Myocyte (in vitro differentiated cells): ENCODE measurements around the gene MEGF10. TPM values are rescaled to one million over a fixed set of nuclear protein-coding genes. Genes with fewer than 3 reads are reported as not detected.
"Not testable (repeated sequence)": the region's sequence is repeated elsewhere in the genome, so short reads cannot be mapped to it uniquely, and the experiment has no call there.

ENCODE experiments used
- DNase-seq: peaks from one replicate; pipeline ENCODE4 v3.0.0-alpha.2; 2012; ENCODE audit warnings: low read depth
- total RNA-seq: library from RNA; depleted of rRNA; stranded (reverse); fragments of >200 nt; gene quantifications from 2 replicates; pipeline ENCODE4 v1.2.3, GENCODE V29; 2014

The MEGF10 gene
- total RNA-seq, 1 donor from 2014 or later: 196 TPM

GRCh38 chr5:127297348-127298035 lies 6.9 kb downstream of the MEGF10 start:
- no peak for DNase-seq

- no peak for DNase-seq
Measured at GRCh38 chr5:127298036-127298429, 7.4 kb downstream of the MEGF10 start.

- no peak for DNase-seq
Measured at GRCh38 chr5:127298656-127299055, 8.1 kb downstream of the MEGF10 start.

- DNase-seq: peak; percentile 72
Measured at GRCh38 chr5:127299678-127300077, 9.1 kb downstream of the MEGF10 start.

- DNase-seq: no peak
Measured at GRCh38 chr5:127302509-127302908, 11.9 kb downstream of the MEGF10 start.

GRCh38 chr5:127303404-127303803 lies 12.8 kb downstream of the MEGF10 start:
- DNase-seq: no peak

- DNase-seq: no peak
Measured at GRCh38 chr5:127305493-127305892, 14.9 kb downstream of the MEGF10 start.

- DNase-seq: no peak
Measured at GRCh38 chr5:127306036-127306435, 15.4 kb downstream of the MEGF10 start.

GRCh38 chr5:127306647-127307046 lies 16.1 kb downstream of the MEGF10 start:
- no peak for DNase-seq

GRCh38 chr5:127307868-127308267 lies 17.3 kb downstream of the MEGF10 start:
- DNase-seq: peak; percentile 61

GRCh38 chr5:127308325-127308724 lies 17.7 kb downstream of the MEGF10 start:
- not testable (repeated sequence) for DNase-seq

- DNase-seq: no peak
Measured at GRCh38 chr5:127308945-127309344, 18.3 kb downstream of the MEGF10 start.

GRCh38 chr5:127311349-127311748 lies 20.8 kb downstream of the MEGF10 start:
- DNase-seq: peak; percentile 36

- peak; percentile 93 for DNase-seq
Measured at GRCh38 chr5:127311781-127312525, 21.4 kb downstream of the MEGF10 start.

GRCh38 chr5:127313379-127313778 lies 22.8 kb downstream of the MEGF10 start:
- no peak for DNase-seq

GRCh38 chr5:127313847-127314473 lies 23.4 kb downstream of the MEGF10 start:
- DNase-seq: peak; percentile 52

GRCh38 chr5:127316011-127316410 lies 25.4 kb downstream of the MEGF10 start:
- no peak for DNase-seq

- not testable (repeated sequence) for DNase-seq
Measured at GRCh38 chr5:127317385-127317784, 26.8 kb downstream of the MEGF10 start.

GRCh38 chr5:127320032-127320965 lies 29.7 kb downstream of the MEGF10 start:
- DNase-seq: peak; percentile 89

GRCh38 chr5:127321465-127321864 lies 30.9 kb downstream of the MEGF10 start:
- no peak for DNase-seq

GRCh38 chr5:127322403-127322802 lies 31.8 kb downstream of the MEGF10 start:
- no peak for DNase-seq
